ENCODE data around the gene THAP7. TPM values are rescaled to one million over a fixed set of nuclear protein-coding genes. Genes with fewer than 3 reads are reported as not detected.

THAP7 gene
- total and polyA plus RNA-seq, 2 of the 13 experiments (the other 11 are each of a cell fraction or from before 2014, with no cell fraction given) = 13.0 to 25.5 TPM

DNA sequence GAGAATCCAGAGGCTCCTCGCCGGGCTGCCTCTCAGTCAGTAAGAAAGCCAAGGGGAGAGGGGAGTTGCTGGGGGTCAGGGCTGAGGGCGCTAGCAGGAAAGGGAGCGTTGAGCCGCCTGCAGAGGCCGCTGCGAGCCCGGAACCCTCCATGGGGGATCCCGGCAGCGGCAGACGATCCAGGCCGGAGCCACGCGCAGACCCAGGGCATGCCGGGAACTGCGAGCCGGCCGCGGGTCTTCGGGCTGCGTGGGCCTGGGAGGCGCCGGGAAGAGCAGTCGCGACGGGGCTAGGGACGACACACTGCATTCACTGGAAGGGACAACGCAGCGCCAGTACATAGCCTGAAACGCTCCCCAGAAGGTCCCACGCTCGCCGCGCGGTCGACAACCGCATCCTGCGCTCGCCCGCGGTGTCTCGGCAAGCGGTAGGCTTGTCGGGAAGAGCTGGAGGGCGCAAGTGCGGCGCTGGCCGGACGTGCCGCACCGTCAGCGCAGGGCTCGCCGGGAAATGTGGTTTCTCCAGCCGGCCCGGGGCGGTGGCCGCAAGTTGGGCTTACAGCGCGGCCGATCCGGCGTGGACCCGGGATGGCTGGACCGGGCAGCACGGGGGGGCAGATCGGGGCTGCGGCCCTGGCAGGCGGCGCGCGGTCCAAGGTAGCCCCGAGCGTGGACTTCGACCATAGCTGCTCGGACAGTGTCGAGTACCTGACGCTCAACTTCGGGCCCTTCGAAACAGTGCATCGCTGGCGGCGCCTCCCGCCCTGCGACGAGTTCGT is 19.9 kb downstream of the THAP7 start, which contains the start of gene LZTR1 (continued):
- TF ChIP-seq, protein P1, sequence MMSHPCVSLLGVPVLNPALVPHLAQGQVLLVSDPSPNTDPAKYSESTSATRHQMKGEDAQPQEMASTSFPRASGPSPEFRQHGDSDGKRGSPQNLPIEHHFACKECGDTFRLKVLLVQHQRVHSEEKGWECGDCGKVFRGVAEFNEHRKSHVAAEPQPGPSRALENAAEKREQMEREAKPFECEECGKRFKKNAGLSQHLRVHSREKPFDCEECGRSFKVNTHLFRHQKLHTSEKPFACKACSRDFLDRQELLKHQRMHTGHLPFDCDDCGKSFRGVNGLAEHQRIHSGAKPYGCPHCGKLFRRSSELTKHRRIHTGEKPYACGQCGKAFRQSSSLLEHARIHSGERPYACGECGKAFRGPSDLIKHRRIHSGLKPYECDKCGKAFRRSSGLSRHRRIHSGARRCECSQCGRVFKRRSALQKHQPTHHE (CRISPR knock-in tag; IDR thresholded peaks at IDR 0.05; ENCODE audit: borderline replicate concordance) = peak; percentile 96
- TF ChIP-seq ZNF446 (CRISPR knock-in tag; IDR thresholded peaks at IDR 0.05) (peak; percentile 34; the same call in 1 of the 2 replicates), ZNF75D (CRISPR knock-in tag; IDR thresholded peaks at IDR 0.05; ENCODE audit: borderline replicate concordance) (no peak), CHD4 (IDR thresholded peaks at IDR 0.05; ENCODE audit: borderline replicate concordance, low read length) (no peak), ZFX (CRISPR knock-in tag; IDR thresholded peaks at IDR 0.05; ENCODE audit: low read depth) (peak; percentile 99), U2AF2 (IDR thresholded peaks at IDR 0.05; ENCODE audit: low read depth, low read length) (no peak), ZNF44 (CRISPR knock-in tag; IDR thresholded peaks at IDR 0.05) (0 out of 2 replicates have a peak, but pooled peaks have one; percentile 68), ZSCAN21 (CRISPR knock-in tag; IDR thresholded peaks at IDR 0.05; ENCODE audit: borderline replicate concordance) (peak; percentile 87; the same call in 1 of the 2 replicates), KLF9 (CRISPR knock-in tag; IDR thresholded peaks at IDR 0.05; ENCODE audit: low read depth) (no peak), NKX3-1 (CRISPR knock-in tag; IDR thresholded peaks at IDR 0.05) (peak; percentile 75), JUN (CRISPR knock-in tag; IDR thresholded peaks at IDR 0.05) (peak; percentile 53; the same call in 1 of the 2 replicates), ZBTB21 (CRISPR knock-in tag; IDR thresholded peaks at IDR 0.05) (no peak), ZNF570 (CRISPR knock-in tag; IDR thresholded peaks at IDR 0.05; ENCODE audit: borderline replicate concordance) (no peak; the same call in 1 of the 2 replicates), HDAC6 (IDR thresholded peaks at IDR 0.05; ENCODE audit: low read depth, low read length) (no peak), ZNF605 (CRISPR knock-in tag; IDR thresholded peaks at IDR 0.05) (peak; percentile 93), NRL (CRISPR knock-in tag; IDR thresholded peaks at IDR 0.05; ENCODE audit: borderline replicate concordance) (peak; percentile 95), HMG20A (CRISPR knock-in tag; IDR thresholded peaks at IDR 0.05; ENCODE audit: borderline replicate concordance) (no peak), ESRRA (CRISPR knock-in tag; IDR thresholded peaks at IDR 0.05; ENCODE audit: low read depth) (peak; percentile 87), ZNF432 (CRISPR knock-in tag; IDR thresholded peaks at IDR 0.05; ENCODE audit: borderline replicate concordance) (no peak), TGIF2 (CRISPR knock-in tag; IDR thresholded peaks at IDR 0.05) (no peak; the same call in 1 of the 2 replicates), ZNF232 (CRISPR knock-in tag; IDR thresholded peaks at IDR 0.05; ENCODE audit: borderline replicate concordance) (peak; percentile 94; the same call in 1 of the 2 replicates)
- TF ChIP-seq, protein P2, sequence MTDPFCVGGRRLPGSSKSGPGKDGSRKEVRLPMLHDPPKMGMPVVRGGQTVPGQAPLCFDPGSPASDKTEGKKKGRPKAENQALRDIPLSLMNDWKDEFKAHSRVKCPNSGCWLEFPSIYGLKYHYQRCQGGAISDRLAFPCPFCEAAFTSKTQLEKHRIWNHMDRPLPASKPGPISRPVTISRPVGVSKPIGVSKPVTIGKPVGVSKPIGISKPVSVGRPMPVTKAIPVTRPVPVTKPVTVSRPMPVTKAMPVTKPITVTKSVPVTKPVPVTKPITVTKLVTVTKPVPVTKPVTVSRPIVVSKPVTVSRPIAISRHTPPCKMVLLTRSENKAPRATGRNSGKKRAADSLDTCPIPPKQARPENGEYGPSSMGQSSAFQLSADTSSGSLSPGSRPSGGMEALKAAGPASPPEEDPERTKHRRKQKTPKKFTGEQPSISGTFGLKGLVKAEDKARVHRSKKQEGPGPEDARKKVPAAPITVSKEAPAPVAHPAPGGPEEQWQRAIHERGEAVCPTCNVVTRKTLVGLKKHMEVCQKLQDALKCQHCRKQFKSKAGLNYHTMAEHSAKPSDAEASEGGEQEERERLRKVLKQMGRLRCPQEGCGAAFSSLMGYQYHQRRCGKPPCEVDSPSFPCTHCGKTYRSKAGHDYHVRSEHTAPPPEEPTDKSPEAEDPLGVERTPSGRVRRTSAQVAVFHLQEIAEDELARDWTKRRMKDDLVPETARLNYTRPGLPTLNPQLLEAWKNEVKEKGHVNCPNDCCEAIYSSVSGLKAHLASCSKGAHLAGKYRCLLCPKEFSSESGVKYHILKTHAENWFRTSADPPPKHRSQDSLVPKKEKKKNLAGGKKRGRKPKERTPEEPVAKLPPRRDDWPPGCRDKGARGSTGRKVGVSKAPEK (CRISPR knock-in tag; IDR thresholded peaks at IDR 0.05; ENCODE audit: borderline replicate concordance) = no peak
- TF ChIP-seq, protein P3, sequence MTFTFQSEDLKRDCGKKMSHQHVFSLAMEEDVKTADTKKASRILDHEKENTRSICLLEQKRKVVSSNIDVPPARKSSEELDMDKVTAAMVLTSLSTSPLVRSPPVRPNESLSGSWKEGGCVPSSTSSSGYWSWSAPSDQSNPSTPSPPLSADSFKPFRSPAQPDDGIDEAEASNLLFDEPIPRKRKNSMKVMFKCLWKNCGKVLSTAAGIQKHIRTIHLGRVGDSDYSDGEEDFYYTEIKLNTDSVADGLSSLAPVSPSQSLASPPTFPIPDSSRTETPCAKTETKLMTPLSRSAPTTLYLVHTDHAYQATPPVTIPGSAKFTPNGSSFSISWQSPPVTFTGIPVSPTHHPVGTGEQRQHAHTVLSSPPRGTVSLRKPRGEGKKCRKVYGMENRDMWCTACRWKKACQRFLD (CRISPR knock-in tag; IDR thresholded peaks at IDR 0.05; ENCODE audit: borderline replicate concordance) = peak; percentile 97
- TF ChIP-seq, protein P4, sequence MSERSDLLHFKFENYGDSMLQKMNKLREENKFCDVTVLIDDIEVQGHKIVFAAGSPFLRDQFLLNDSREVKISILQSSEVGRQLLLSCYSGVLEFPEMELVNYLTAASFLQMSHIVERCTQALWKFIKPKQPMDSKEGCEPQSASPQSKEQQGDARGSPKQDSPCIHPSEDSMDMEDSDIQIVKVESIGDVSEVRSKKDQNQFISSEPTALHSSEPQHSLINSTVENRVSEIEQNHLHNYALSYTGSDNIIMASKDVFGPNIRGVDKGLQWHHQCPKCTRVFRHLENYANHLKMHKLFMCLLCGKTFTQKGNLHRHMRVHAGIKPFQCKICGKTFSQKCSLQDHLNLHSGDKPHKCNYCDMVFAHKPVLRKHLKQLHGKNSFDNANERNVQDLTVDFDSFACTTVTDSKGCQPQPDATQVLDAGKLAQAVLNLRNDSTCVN (CRISPR knock-in tag; IDR thresholded peaks at IDR 0.05; ENCODE audit: borderline replicate concordance) = peak; percentile 65
